Fibroblast of pulmonary artery (primary cell): ENCODE data around the gene GFRA4.
A peak's percentile ranks its signal among the peaks of the same experiment; 100 is the strongest.

Experiments
- DNase-seq: peaks from one replicate; pipeline ENCODE4 v3.0.0-alpha.2; 2010; ENCODE audit warnings: low read depth
- H3K4me3 ChIP-seq: replicated peaks from 2 replicates; pipeline ENCODE4 v1.5.1; 2011; ENCODE audit warnings: low read depth, mild to moderate bottlenecking, control low read depth, low read length, moderate library complexity
- TF ChIP-seq, protein P1 (sequence below): IDR thresholded peaks from 2 replicates; pipeline ENCODE4 v1.5.1; 2011; ENCODE audit warnings: mild to moderate bottlenecking, control low read depth, low read length, inconsistent platforms; ENCODE audit errors: missing control alignments

GFRA4 gene

DNA sequence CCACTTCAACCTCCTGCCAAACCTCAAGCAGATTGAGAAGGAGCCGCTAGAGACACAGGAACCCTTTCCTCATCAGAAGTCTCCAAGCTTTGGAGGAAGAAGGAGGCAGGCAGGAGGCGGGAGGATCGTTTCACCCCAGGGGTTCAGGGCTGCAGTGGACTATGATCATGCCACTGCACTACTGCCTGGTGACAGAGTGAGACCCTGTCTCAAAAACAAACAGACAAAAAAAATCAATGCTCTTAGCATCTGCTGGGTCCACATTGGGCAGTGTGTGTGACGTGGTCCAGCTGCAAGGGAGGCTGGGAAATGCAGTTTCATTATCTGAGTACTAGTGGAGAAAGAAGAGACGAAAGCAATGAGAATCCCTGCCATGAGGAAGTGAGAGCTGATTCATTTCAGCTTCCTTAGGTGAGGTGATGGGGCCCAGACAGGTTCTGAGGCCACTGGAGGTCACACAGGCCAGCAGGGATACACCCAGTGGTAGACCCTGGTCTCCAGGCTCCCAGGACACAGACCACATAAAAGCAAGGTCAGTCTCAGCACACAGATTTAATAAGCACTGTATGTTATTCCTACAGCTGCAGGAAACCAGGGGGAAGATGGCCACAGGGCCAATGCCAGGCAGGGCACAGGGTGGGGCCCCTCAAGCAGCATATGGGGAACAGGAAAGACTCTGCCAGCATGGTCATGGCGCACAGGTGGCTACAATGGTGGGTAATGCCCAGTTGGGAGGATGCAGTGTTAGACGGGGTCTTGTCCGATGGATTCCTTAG lies 4.3 kb downstream of the GFRA4 start:
- no peak overlapping the region for H3K4me3 ChIP-seq
- peak; percentile 11 for DNase-seq
- TF ChIP-seq, protein P1, sequence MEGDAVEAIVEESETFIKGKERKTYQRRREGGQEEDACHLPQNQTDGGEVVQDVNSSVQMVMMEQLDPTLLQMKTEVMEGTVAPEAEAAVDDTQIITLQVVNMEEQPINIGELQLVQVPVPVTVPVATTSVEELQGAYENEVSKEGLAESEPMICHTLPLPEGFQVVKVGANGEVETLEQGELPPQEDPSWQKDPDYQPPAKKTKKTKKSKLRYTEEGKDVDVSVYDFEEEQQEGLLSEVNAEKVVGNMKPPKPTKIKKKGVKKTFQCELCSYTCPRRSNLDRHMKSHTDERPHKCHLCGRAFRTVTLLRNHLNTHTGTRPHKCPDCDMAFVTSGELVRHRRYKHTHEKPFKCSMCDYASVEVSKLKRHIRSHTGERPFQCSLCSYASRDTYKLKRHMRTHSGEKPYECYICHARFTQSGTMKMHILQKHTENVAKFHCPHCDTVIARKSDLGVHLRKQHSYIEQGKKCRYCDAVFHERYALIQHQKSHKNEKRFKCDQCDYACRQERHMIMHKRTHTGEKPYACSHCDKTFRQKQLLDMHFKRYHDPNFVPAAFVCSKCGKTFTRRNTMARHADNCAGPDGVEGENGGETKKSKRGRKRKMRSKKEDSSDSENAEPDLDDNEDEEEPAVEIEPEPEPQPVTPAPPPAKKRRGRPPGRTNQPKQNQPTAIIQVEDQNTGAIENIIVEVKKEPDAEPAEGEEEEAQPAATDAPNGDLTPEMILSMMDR = no peak

DNA sequence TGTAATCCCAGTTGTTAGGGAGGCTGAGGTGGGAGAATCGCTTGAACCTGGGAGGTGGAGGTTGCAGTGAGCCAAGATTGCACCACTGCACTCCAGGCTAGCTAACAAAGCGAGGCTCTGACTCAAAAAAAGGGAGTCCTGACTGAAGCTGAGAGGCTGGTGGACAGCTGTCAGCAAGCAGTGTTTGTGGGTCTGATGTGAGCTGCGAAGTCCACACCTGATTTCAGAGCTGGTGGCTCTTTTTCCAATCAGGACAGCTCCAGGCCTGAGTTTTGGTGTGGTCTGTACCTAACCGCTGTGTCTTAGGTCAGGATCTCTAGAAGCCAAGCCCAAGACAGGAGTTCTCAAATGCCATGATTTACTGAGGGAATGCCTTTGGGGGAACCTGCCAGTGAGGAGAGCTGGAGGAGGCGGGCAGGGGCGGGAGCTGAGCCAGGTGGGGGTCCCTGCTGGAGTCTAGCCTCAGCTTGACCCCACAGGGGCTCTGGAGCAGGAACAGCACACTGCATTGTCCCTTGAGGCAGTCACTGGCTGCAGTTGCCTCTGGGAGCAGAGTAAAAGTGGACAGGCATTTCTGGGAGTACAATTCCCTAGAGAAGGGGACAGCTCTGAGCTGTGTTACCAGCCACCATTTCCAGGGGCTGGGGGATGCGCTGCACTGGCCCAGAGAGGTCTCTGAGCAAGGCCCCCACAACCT lies 5.0 kb downstream of the GFRA4 start:
- H3K4me3 ChIP-seq = no peak overlapping the region
- no peak for DNase-seq
- TF ChIP-seq, protein P1 = no peak

DNA sequence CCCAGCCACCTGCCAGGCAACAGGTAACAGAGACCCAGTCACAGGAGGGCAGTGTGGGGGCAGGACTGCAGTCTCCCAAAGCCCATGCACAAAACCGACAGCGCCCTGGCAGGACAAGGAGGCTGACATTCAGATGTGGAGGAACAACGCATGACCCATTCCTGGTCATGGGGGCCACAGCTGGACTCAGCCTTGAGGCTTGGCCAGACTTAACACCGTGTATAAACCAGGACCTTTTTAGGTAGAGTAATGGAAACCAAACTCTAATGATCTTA lies 8.1 kb downstream of the GFRA4 start:
- TF ChIP-seq, protein P1 = no peak
- no peak overlapping the region for H3K4me3 ChIP-seq
- no peak for DNase-seq

DNA sequence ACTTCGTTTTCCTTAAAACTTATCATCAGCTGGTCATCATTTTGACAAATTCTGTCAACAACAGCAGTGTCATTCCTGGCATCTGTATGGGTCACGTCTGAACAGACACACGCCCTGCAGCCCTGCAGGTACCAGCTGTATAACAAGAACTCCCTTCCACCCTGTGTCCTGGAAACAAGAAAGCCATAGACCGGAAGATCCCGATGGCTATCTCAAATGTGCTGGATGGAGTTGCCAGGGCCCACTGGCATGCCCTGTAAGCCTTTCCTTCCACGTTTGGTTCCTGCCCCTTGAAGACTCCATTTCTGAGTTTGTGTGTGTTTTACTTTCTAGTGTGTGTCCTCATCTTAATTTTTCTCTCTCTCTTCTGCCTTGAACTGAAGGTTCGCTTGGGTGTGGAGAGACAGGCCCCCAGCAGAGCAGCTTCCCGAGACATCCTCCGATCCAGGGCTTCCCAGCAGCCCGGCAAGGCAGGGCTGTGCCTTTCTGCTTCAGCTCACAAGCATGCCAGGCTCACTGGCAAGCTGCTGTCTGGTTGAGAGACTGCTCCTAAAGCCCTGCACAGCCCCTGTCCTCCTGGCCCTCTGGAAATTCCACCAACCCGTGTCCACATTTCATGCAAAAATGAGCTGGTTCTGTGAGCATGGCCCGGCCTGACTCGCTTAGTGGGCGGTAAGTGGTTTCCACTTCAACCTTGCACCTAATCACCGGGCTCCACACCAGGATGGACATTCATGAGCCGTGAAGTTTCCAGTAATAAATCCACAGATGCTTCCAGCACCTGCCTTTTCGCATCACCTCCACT lies 8.7 kb downstream of the GFRA4 start:
- TF ChIP-seq, protein P1 = no peak

DNA sequence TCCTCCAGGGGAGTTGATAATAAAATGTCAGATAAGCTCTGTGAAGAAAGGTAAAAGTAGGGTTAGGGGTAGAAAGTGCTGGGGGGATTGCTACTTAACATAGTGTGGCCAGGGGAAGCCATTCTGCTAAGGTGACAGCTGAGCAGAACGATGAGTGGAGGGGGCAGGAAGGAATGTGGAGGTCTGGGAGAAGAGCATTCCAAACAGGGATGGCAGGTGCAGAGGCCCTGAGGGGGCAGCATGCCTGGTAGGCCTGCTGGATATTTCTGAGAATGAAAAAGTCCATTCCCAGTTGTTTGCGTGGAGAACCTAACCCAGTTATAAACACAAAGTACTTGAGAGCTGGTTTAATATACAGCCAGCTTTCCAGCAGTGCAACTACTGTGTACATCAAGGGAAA lies 9.3 kb downstream of the GFRA4 start:
- H3K4me3 ChIP-seq = no peak overlapping the region
- TF ChIP-seq, protein P1 = no peak
- no peak for DNase-seq

More for the DNA sequence above, 8.7 kb downstream of the GFRA4 start:
- no peak for DNase-seq
- no peak overlapping the region for H3K4me3 ChIP-seq

DNA sequence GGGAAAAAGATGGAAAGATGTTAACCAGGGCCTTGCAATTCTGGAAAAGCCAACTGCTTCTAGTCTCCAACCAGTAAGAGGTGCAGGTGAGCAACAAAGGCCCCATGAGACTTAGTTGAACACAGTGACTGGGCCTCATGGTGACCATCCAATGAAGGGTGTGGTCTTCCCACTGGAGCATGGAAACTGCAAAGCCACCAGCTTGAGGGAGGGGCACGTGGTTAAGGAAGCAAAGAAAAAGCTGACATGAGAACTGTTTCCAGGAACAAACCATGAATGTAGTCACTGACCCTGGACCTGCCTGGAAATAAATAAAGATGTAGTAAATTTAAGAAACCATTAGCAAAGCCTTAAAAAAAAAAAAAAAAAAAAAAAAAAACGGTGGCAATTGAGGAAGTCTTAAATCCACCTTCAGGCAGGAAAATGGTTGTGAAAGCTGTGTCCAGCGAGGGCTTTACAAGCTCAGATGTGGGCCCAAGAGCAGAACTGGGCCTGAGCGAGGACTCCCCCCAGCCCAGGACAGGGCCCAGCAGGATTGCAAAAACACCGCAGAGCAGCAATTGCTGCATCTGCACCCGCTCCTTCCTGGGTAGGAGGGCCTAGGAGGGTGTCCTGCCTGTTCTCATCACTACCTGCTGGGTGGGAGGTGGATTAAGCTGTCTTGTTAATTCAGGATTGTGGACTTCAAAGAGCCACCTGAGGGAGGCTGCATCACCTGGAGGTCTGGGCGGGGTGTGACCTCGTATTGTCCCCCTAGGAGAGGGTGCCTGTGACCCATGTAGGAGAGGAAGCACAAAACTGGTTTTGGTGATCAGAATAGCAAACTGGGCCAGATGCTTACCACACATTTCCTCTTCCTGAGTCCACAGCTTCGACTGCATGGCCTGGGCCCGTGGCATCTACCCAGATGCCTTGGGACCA lies 10.3 kb downstream of the GFRA4 start:
- H3K4me3 ChIP-seq = no peak overlapping the region
- DNase-seq = no peak
- TF ChIP-seq, protein P1 = no peak
